ENCODE results near the gene NOD2.

The NOD2 gene

GRCh38 chr16:50690177-50690576, 3.2 kb upstream of the NOD2 start:
- DNase-seq, result no peak

GRCh38 chr16:50692644-50692998, 785 bp upstream of the NOD2 start:
- DNase-seq, result no peak

GRCh38 chr16:50694206-50694605, 800 bp downstream of the NOD2 start:
- DNase-seq, result no peak

GRCh38 chr16:50695017-50696000, 1.9 kb downstream of the NOD2 start:
- DNase-seq, result peak in 3 of 51 donors; percentile 2 to 33 (median 20)

GRCh38 chr16:50696126-50696525, 2.7 kb downstream of the NOD2 start:
- DNase-seq, result no peak

- DNase-seq, result peak in 3 of 51 donors; percentile 8 to 48 (median 13)
Observed at GRCh38 chr16:50696575-50697420, 3.4 kb downstream of the NOD2 start.

GRCh38 chr16:50697421-50697715, 4.0 kb downstream of the NOD2 start:
- DNase-seq, result no peak

GRCh38 chr16:50697881-50698767, 4.7 kb downstream of the NOD2 start:
- peak in 11 of 51 donors; percentile 17 to 47 (median 29) for DNase-seq

GRCh38 chr16:50699326-50700159, 6.1 kb downstream of the NOD2 start:
- DNase-seq, result no peak

- DNase-seq, result no peak
Observed at GRCh38 chr16:50702725-50703124, 9.3 kb downstream of the NOD2 start.

GRCh38 chr16:50704245-50704644, 10.8 kb downstream of the NOD2 start:
- no peak for DNase-seq

GRCh38 chr16:50705436-50706110, 12.2 kb downstream of the NOD2 start:
- DNase-seq, result no peak

- no peak for DNase-seq
Observed at GRCh38 chr16:50706250-50706649, 12.8 kb downstream of the NOD2 start.

GRCh38 chr16:50708373-50709060, 15.1 kb downstream of the NOD2 start:
- DNase-seq, result no peak

- DNase-seq, result no peak
Observed at GRCh38 chr16:50709061-50709684, 15.8 kb downstream of the NOD2 start.

- DNase-seq, result no peak
Observed at GRCh38 chr16:50709980-50710379, 16.6 kb downstream of the NOD2 start.

GRCh38 chr16:50711040-50711439, 17.6 kb downstream of the NOD2 start:
- DNase-seq, result no peak

GRCh38 chr16:50711862-50712559, 18.6 kb downstream of the NOD2 start:
- peak in 45 of 51 donors; percentile 15 to 84 (median 61) for DNase-seq

Data from hypothalamus (tissue), 51 donors.